Measurements from ENCODE around the gene KRTAP4-7. TPM values are rescaled to one million over a fixed set of nuclear protein-coding genes. Genes with fewer than 3 reads are reported as not detected.
"Not testable (repeated sequence)": the region's sequence is repeated elsewhere in the genome, so short reads cannot be mapped to it uniquely, and the experiment has no call there.

Gene KRTAP4-7
- not detected for total RNA-seq

GRCh38 chr17:41084100-41084856 lies at the start of gene KRTAP4-7:
KRTAP4-7 (plus strand) TSS chr17:41084150; CDS start chr17:41084207, 57 bp downstream.
- not testable (repeated sequence) for DNase-seq

- not testable (repeated sequence) for DNase-seq
Observed at GRCh38 chr17:41034346-41034935, 49.5 kb upstream of the KRTAP4-7 start, which contains the start of gene KRTAP1-3. KRTAP1-3 (minus strand) TSS chr17:41034874; CDS start chr17:41034821, 53 bp downstream.

- no peak for DNase-seq
Observed at GRCh38 chr17:41037853-41038350, 46.0 kb upstream of the KRTAP4-7 start.

GRCh38 chr17:41040783-41041571 lies 43.0 kb upstream of the KRTAP4-7 start, which contains the start of gene KRTAP1-1:
KRTAP1-1 (minus strand) TSS chr17:41041450; CDS start chr17:41041397, 53 bp downstream.
- DNase-seq: not testable (repeated sequence)

- no peak for DNase-seq
Observed at GRCh38 chr17:41042953-41043352, 41.0 kb upstream of the KRTAP4-7 start.

- not testable (repeated sequence) for DNase-seq
Observed at GRCh38 chr17:41046735-41047465, 37.0 kb upstream of the KRTAP4-7 start, which contains the start of gene KRTAP2-1. KRTAP2-1 (minus strand) TSS chr17:41047316; CDS start chr17:41047267, 49 bp downstream.

- no peak for DNase-seq
Observed at GRCh38 chr17:41048441-41048840, 35.5 kb upstream of the KRTAP4-7 start.

GRCh38 chr17:41049110-41049509 lies 34.8 kb upstream of the KRTAP4-7 start:
- no peak for DNase-seq

- DNase-seq: no peak
Observed at GRCh38 chr17:41052566-41052965, 31.4 kb upstream of the KRTAP4-7 start.

- no peak for DNase-seq
Observed at GRCh38 chr17:41054025-41054424, 29.9 kb upstream of the KRTAP4-7 start.

GRCh38 chr17:41054556-41054955 lies 29.4 kb upstream of the KRTAP4-7 start:
- DNase-seq: not testable (repeated sequence)

GRCh38 chr17:41055130-41055529 lies 28.8 kb upstream of the KRTAP4-7 start, which contains the start of gene KRTAP2-2:
KRTAP2-2 (minus strand) TSS chr17:41055230; CDS start chr17:41055211, 19 bp downstream.
- DNase-seq: not testable (repeated sequence)

- no peak for DNase-seq
Observed at GRCh38 chr17:41057547-41057946, 26.4 kb upstream of the KRTAP4-7 start.

GRCh38 chr17:41058741-41059140 lies 25.2 kb upstream of the KRTAP4-7 start:
- DNase-seq: no peak

- DNase-seq: not testable (repeated sequence)
Observed at GRCh38 chr17:41059276-41060051, 24.5 kb upstream of the KRTAP4-7 start.

GRCh38 chr17:41060052-41060604 lies 23.8 kb upstream of the KRTAP4-7 start, which contains the start of gene KRTAP2-3:
KRTAP2-3 (minus strand) TSS chr17:41060114; CDS start chr17:41060050, 64 bp downstream.
- no peak for DNase-seq

- DNase-seq: no peak
Observed at GRCh38 chr17:41061964-41062363, 22.0 kb upstream of the KRTAP4-7 start.

- DNase-seq: no peak
Observed at GRCh38 chr17:41063449-41063848, 20.5 kb upstream of the KRTAP4-7 start.

- no peak for DNase-seq
Observed at GRCh38 chr17:41064301-41064700, 19.6 kb upstream of the KRTAP4-7 start.

GRCh38 chr17:41065016-41065689 lies 18.8 kb upstream of the KRTAP4-7 start:
- not testable (repeated sequence) for DNase-seq

Data from effector CD4-positive, alpha-beta T cell (primary cell).